Small intestine (tissue), 7 donors: Measurements from ENCODE around the gene PHOX2B. TPM values are rescaled to one million over a fixed set of nuclear protein-coding genes. Genes with fewer than 3 reads are reported as not detected.
"Not testable (repeated sequence)": the region's sequence is repeated elsewhere in the genome, so short reads cannot be mapped to it uniquely, and the experiment has no call there.

ENCODE experiments used
- DNase-seq, 2 donors: peaks; one replicate each; pipeline versions ENCODE4 v3.0.0 to v3.0.0-alpha.2; 2013
- FAIRE-seq: peaks from 2 replicates; lab custom pipeline; 2012; peaks lifted over from hg19 to GRCh38; lab: Jason Lieb, UNC
- H3K27ac ChIP-seq, 3 donors: one replicate each; pipeline ENCODE4 v1.5.1; 2013; ENCODE audit warnings: low read length in 2 of 3, mild to moderate bottlenecking in 2 of 3, control low read depth in 1 of 3, inconsistent platforms in 1 of 3, low read depth in 1 of 3, moderate library complexity in 1 of 3
- H3K27me3 ChIP-seq, 3 donors: one replicate each; pipeline ENCODE4 v1.6.1; 2013; ENCODE audit warnings: low read length in 3 of 3, inconsistent platforms in 1 of 3; ENCODE audit not compliant: control insufficient read depth in 3 of 3, insufficient read depth in 3 of 3
- H3K36me3 ChIP-seq, 3 donors: one replicate each; pipeline ENCODE4 v1.6.1; 2013; ENCODE audit warnings: low read length in 3 of 3, inconsistent platforms in 1 of 3, low read depth in 1 of 3, mild to moderate bottlenecking in 1 of 3, moderate library complexity in 1 of 3; ENCODE audit not compliant: control insufficient read depth in 3 of 3, insufficient read depth in 2 of 3
- H3K4me1 ChIP-seq, 3 donors: one replicate each; pipeline ENCODE4 v1.6.1; 2013; ENCODE audit warnings: low read length in 2 of 3, inconsistent platforms in 1 of 3, low read depth in 1 of 3, mild to moderate bottlenecking in 1 of 3, moderate library complexity in 1 of 3; ENCODE audit not compliant: control insufficient read depth in 3 of 3, insufficient read depth in 2 of 3
- H3K4me3 ChIP-seq, 3 donors: one replicate each; pipeline ENCODE4 v1.5.1; 2013; ENCODE audit warnings: low read length in 3 of 3, control low read depth in 1 of 3, inconsistent platforms in 1 of 3, low read depth in 1 of 3, mild to moderate bottlenecking in 1 of 3, moderate library complexity in 1 of 3
- H3K9me3 ChIP-seq, 2 donors: one replicate each; pipeline ENCODE4 v1.6.1; 2013; ENCODE audit warnings: low read depth in 1 of 2, low read length in 1 of 2; ENCODE audit not compliant: control insufficient read depth in 2 of 2, insufficient read depth in 1 of 2
- WGBS, 3 donors: extraction: QIAGEN DNeasy Blood & Tissue Kit; methylation state at CpG; one replicate each; pipeline ENCODE4 v1.1.7; 2013; 5-methylcytosine and 5-hydroxymethylcytosine counted together
- polyA plus RNA-seq, 4 donors: library from polyadenylated mRNA; stranded (reverse) in 3 of 4; unstranded in 1 of 4; fragments of 200-250 nt in 3 of 4; fragments of 120-200 nt in 1 of 4; gene quantifications; one replicate each; pipeline versions ENCODE4 v1.2.1 to v1.2.3, GENCODE V29; 2013
- donor health status: healthy with polysubstance abuse.
- donor health status: control.
- donor health status: control.
- donor health status: Bipolar disorder and iron deficiency.
- donor health status: healthy.

PHOX2B gene
- polyA plus RNA-seq, 4 donors: 1.4 to 7.4 TPM; not detected in 2

- 5 to 28% (median 17%) methylated on average over 20 to 36 of the region's 36 CpGs for whole genome bisulfite sequencing, 3 donors
- H3K27ac ChIP-seq: no peak overlapping the region
- no peaks in the 10 kb centered on the region for H3K4me1 ChIP-seq
- peak overlapping the region in 1 of 3 donors; percentile 30 for H3K4me3 ChIP-seq
- H3K9me3 ChIP-seq: peaks cover 0 to 5% of the 10 kb centered on the region in 2 donors
- H3K36me3 ChIP-seq: no peaks in the 10 kb centered on the region
- DNase-seq: peak in 1 of 2 donors; percentile 5
- FAIRE-seq: no peak
- H3K27me3 ChIP-seq: peaks cover 15 to 90% (median 57%) of the 10 kb centered on the region in 3 donors
These were observed 2.5 kb downstream of the PHOX2B start for GRCh38 chr4:41746025-41746439.

- FAIRE-seq (no peak), DNase-seq (no peak)
- Histone ChIP-seq H3K9me3 (peaks cover 0 to 5% of the 10 kb centered on the region in 2 donors), H3K36me3 (no peaks in the 10 kb centered on the region), H3K27me3 (peaks cover 12 to 85% (median 54%) of the 10 kb centered on the region in 3 donors), H3K4me3 (peak overlapping the region in 1 of 3 donors; percentile 10), H3K27ac (no peak overlapping the region), H3K4me1 (no peaks in the 10 kb centered on the region)
- WGBS, 3 donors: 7 to 30% (median 30%) methylated on average over 43 to 54 of the region's 54 CpGs
These were observed 3.1 kb downstream of the PHOX2B start for GRCh38 chr4:41745292-41746024.

GRCh38 chr4:41744572-41745291 lies 3.8 kb downstream of the PHOX2B start:
- FAIRE-seq: no peak
- H3K36me3 ChIP-seq: no peaks in the 10 kb centered on the region
- H3K4me3 ChIP-seq: peak overlapping the region in 1 of 3 donors; percentile 15
- no peak for DNase-seq
- H3K4me1 ChIP-seq: no peaks in the 10 kb centered on the region
- 8 to 21% (median 14%) methylated on average over 33 of the region's 33 CpGs for WGBS, 3 donors
- H3K27ac ChIP-seq: no peak overlapping the region
- peaks cover 0 to 5% of the 10 kb centered on the region in 2 donors for H3K9me3 ChIP-seq
- peaks cover 11 to 85% (median 50%) of the 10 kb centered on the region in 3 donors for H3K27me3 ChIP-seq

- Histone ChIP-seq H3K4me1 (no peaks in the 10 kb centered on the region), H3K27ac (no peak overlapping the region), H3K4me3 (no peak overlapping the region), H3K27me3 (peaks cover 2 to 53% (median 25%) of the 10 kb centered on the region in 3 donors), H3K9me3 (peaks cover 0 to 3% of the 10 kb centered on the region in 2 donors), H3K36me3 (no peaks in the 10 kb centered on the region)
- DNase-seq (no peak), FAIRE-seq (no peak)
- WGBS, 3 donors: 58 to 62% (median 62%) methylated on average over 2 of the region's 2 CpGs
These were observed 7.2 kb downstream of the PHOX2B start for GRCh38 chr4:41741354-41741753.

GRCh38 chr4:41737491-41737890 lies 11.0 kb downstream of the PHOX2B start:
- FAIRE-seq, H3K36me3 ChIP-seq: not testable (repeated sequence)

GRCh38 chr4:41734371-41734770 lies 14.2 kb downstream of the PHOX2B start:
- DNase-seq (no peak), FAIRE-seq (no peak)
- no peaks in the 10 kb centered on the region for H3K9me3 ChIP-seq

More at GRCh38 chr4:41737491-41737890, 11.0 kb downstream of the PHOX2B start:
- WGBS, 3 donors: 62 to 78% (median 66%) methylated on average over 8 of the region's 8 CpGs
- H3K27ac ChIP-seq, H3K4me3 ChIP-seq, H3K9me3 ChIP-seq, DNase-seq, H3K4me1 ChIP-seq: not testable (repeated sequence)
- peaks cover 0 to 26% (median 2%) of the 10 kb centered on the region in 3 donors for H3K27me3 ChIP-seq

GRCh38 chr4:41731569-41732126 lies 16.9 kb downstream of the PHOX2B start:
- WGBS, 3 donors: 31 to 44% (median 32%) methylated on average over 12 of the region's 12 CpGs
- H3K4me3 ChIP-seq: no peak overlapping the region
- peaks cover 0 to 17% (median 5%) of the 10 kb centered on the region in 3 donors for H3K27me3 ChIP-seq
- H3K27ac ChIP-seq: no peak overlapping the region
- DNase-seq (no peak), FAIRE-seq (no peak)
- no peaks in the 10 kb centered on the region for H3K36me3 ChIP-seq
- H3K4me1 ChIP-seq: no peaks in the 10 kb centered on the region
- H3K9me3 ChIP-seq: no peaks in the 10 kb centered on the region

More at GRCh38 chr4:41734371-41734770, 14.2 kb downstream of the PHOX2B start:
- no peak overlapping the region for H3K27ac ChIP-seq
- H3K4me3 ChIP-seq: no peak overlapping the region
- no peaks in the 10 kb centered on the region for H3K4me1 ChIP-seq
- H3K36me3 ChIP-seq: no peaks in the 10 kb centered on the region
- WGBS, 3 donors: 51 to 71% (median 59%) methylated on average over 3 of the region's 3 CpGs
- H3K27me3 ChIP-seq: peaks cover 0 to 19% (median 2%) of the 10 kb centered on the region in 3 donors

- Histone ChIP-seq H3K4me3 (no peak overlapping the region), H3K27ac (no peak overlapping the region), H3K27me3 (peaks cover 0 to 17% (median 9%) of the 10 kb centered on the region in 3 donors), H3K36me3 (no peaks in the 10 kb centered on the region), H3K4me1 (no peaks in the 10 kb centered on the region), H3K9me3 (peaks cover 0 to 2% of the 10 kb centered on the region in 2 donors)
- 67 to 79% (median 75%) methylated on average over 3 of the region's 3 CpGs for WGBS, 3 donors
- FAIRE-seq (no peak), DNase-seq (no peak)
These were observed 20.0 kb downstream of the PHOX2B start for GRCh38 chr4:41728573-41728913.
